H1 (cell line): ENCODE data around the gene MAP6D1. TPM values are rescaled to one million over a fixed set of nuclear protein-coding genes. Genes with fewer than 3 reads are reported as not detected.

Source experiments
- CEBPB ChIP-seq: IDR thresholded peaks from 2 replicates; pipeline ENCODE4 v1.6.1; 2012; ENCODE audit warnings: low read depth, low read length
- CHD1 ChIP-seq: IDR thresholded peaks from 2 replicates; pipeline ENCODE4 v1.6.1; 2012; ENCODE audit warnings: low read depth, low read length, improper control_type of control experiment
- FOSL1 ChIP-seq: IDR thresholded peaks from 2 replicates; pipeline ENCODE4 v1.6.1; 2011; ENCODE audit warnings: mild to moderate bottlenecking, low read depth, low read length, moderate library complexity; ENCODE audit not compliant: insufficient read depth
- HDAC2 ChIP-seq, 2 experiments: fragments of 300-600 bp in 1 of 2; sonication (generic) in 1 of 2; IDR thresholded peaks; 2 replicates each; pipeline ENCODE4 v1.6.1; 2011 to 2012; ENCODE audit warnings: low read depth in 2 of 2, low read length in 2 of 2, mild to moderate bottlenecking in 2 of 2, moderate library complexity in 2 of 2, borderline replicate concordance in 1 of 2, inconsistent platforms in 1 of 2
- JUND ChIP-seq: IDR thresholded peaks from 2 replicates; pipeline ENCODE4 v1.6.1; 2011; ENCODE audit warnings: mild to moderate bottlenecking, improper control_type of control experiment, low read length
- KDM1A ChIP-seq: fragments of 200-600, 300-600 bp; sonication (generic); IDR thresholded peaks from 2 replicates; pipeline ENCODE4 v1.7.1; 2016; ENCODE audit warnings: mild to moderate bottlenecking, low read length, borderline replicate concordance
- POU5F1 ChIP-seq: IDR thresholded peaks from 2 replicates; pipeline ENCODE4 v1.6.1; 2011; ENCODE audit warnings: low read depth, mild to moderate bottlenecking, low read length, moderate library complexity
- RBBP5 ChIP-seq: IDR thresholded peaks from 2 replicates; pipeline ENCODE4 v1.7.1; 2012; ENCODE audit warnings: low read depth, mild to moderate bottlenecking, inconsistent platforms, low read length, moderate library complexity, borderline replicate concordance
- RNF2 ChIP-seq: fragments of 200-900, 300-1000 bp; sonication (generic); IDR thresholded peaks from 2 replicates; pipeline ENCODE4 v1.7.1; 2016; ENCODE audit warnings: borderline replicate concordance, low read depth, mild to moderate bottlenecking, antibody characterized with exemption, low read length; ENCODE audit not compliant: poor library complexity, severe bottlenecking; ENCODE audit errors: missing control alignments
- SAP30 ChIP-seq: fragments of 300-600 bp; sonication (generic); IDR thresholded peaks from 2 replicates; pipeline ENCODE4 v1.7.1; 2012; ENCODE audit warnings: low read length, moderate library complexity, mild to moderate bottlenecking, inconsistent platforms; ENCODE audit not compliant: insufficient read depth, insufficient replicate concordance
- SP4 ChIP-seq: IDR thresholded peaks from 2 replicates; pipeline ENCODE4 v1.6.1; 2012; ENCODE audit warnings: low read length, inconsistent platforms
- polyA plus RNA-seq, 7 experiments: library from polyadenylated mRNA; depleted of rRNA in 3 of 7; stranded (reverse) in 5 of 7; unstranded in 2 of 7; fragments of >200 nt in 5 of 7; fragments of 200-250 nt in 2 of 7; gene quantifications; 1 replicate in 5 of 7; 2 replicates in 1 of 7; 4 replicates in 1 of 7; pipeline versions ENCODE4 v1.2.1 to v1.2.3, GENCODE V29; 2011 to 2013; ENCODE audit warnings: missing spikeins in 2 of 7, mixed read lengths in 2 of 7
- total RNA-seq: library from RNA; stranded (reverse); fragmentation: NEBNext Ultra II Directional; extraction: Animal tissue kit (Norgen Biotek cat#: 25700); gene quantifications from 2 replicates; pipeline ENCODE4 v1.2.1, GENCODE V29; 2021
- TF ChIP-seq, protein P1 (sequence below): fragments of 300-600 bp; sonication (generic); IDR thresholded peaks from 2 replicates; pipeline ENCODE4 v1.7.1; 2012; ENCODE audit warnings: low read length, moderate library complexity, mild to moderate bottlenecking, inconsistent platforms; ENCODE audit not compliant: insufficient replicate concordance

MAP6D1 gene
- total and polyA plus RNA-seq, 2 of the 8 experiments (the other 6 are each of a cell fraction or from before 2014, with no cell fraction given), result 4.8 to 5.2 TPM

DNA sequence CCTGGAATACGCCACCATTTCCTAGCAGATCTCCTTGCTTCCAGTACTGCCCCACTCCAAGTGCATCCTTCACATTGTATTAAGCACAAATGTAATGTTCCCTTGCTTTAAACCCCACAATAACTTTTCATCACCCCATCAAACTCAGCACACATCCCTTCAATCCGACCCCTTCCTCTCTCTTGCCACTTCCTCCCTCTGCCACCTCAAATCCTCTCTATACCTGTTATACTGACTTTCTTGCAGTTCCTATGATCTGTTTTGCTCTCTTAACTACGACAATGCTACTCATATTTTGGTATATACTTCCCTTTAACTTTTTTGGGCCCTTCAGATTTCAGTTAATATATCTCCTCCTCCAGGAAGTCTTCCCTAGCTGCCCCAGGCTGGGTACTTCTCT, 45.2 kb upstream of the MAP6D1 start (continued):
- TF ChIP-seq, protein P1, sequence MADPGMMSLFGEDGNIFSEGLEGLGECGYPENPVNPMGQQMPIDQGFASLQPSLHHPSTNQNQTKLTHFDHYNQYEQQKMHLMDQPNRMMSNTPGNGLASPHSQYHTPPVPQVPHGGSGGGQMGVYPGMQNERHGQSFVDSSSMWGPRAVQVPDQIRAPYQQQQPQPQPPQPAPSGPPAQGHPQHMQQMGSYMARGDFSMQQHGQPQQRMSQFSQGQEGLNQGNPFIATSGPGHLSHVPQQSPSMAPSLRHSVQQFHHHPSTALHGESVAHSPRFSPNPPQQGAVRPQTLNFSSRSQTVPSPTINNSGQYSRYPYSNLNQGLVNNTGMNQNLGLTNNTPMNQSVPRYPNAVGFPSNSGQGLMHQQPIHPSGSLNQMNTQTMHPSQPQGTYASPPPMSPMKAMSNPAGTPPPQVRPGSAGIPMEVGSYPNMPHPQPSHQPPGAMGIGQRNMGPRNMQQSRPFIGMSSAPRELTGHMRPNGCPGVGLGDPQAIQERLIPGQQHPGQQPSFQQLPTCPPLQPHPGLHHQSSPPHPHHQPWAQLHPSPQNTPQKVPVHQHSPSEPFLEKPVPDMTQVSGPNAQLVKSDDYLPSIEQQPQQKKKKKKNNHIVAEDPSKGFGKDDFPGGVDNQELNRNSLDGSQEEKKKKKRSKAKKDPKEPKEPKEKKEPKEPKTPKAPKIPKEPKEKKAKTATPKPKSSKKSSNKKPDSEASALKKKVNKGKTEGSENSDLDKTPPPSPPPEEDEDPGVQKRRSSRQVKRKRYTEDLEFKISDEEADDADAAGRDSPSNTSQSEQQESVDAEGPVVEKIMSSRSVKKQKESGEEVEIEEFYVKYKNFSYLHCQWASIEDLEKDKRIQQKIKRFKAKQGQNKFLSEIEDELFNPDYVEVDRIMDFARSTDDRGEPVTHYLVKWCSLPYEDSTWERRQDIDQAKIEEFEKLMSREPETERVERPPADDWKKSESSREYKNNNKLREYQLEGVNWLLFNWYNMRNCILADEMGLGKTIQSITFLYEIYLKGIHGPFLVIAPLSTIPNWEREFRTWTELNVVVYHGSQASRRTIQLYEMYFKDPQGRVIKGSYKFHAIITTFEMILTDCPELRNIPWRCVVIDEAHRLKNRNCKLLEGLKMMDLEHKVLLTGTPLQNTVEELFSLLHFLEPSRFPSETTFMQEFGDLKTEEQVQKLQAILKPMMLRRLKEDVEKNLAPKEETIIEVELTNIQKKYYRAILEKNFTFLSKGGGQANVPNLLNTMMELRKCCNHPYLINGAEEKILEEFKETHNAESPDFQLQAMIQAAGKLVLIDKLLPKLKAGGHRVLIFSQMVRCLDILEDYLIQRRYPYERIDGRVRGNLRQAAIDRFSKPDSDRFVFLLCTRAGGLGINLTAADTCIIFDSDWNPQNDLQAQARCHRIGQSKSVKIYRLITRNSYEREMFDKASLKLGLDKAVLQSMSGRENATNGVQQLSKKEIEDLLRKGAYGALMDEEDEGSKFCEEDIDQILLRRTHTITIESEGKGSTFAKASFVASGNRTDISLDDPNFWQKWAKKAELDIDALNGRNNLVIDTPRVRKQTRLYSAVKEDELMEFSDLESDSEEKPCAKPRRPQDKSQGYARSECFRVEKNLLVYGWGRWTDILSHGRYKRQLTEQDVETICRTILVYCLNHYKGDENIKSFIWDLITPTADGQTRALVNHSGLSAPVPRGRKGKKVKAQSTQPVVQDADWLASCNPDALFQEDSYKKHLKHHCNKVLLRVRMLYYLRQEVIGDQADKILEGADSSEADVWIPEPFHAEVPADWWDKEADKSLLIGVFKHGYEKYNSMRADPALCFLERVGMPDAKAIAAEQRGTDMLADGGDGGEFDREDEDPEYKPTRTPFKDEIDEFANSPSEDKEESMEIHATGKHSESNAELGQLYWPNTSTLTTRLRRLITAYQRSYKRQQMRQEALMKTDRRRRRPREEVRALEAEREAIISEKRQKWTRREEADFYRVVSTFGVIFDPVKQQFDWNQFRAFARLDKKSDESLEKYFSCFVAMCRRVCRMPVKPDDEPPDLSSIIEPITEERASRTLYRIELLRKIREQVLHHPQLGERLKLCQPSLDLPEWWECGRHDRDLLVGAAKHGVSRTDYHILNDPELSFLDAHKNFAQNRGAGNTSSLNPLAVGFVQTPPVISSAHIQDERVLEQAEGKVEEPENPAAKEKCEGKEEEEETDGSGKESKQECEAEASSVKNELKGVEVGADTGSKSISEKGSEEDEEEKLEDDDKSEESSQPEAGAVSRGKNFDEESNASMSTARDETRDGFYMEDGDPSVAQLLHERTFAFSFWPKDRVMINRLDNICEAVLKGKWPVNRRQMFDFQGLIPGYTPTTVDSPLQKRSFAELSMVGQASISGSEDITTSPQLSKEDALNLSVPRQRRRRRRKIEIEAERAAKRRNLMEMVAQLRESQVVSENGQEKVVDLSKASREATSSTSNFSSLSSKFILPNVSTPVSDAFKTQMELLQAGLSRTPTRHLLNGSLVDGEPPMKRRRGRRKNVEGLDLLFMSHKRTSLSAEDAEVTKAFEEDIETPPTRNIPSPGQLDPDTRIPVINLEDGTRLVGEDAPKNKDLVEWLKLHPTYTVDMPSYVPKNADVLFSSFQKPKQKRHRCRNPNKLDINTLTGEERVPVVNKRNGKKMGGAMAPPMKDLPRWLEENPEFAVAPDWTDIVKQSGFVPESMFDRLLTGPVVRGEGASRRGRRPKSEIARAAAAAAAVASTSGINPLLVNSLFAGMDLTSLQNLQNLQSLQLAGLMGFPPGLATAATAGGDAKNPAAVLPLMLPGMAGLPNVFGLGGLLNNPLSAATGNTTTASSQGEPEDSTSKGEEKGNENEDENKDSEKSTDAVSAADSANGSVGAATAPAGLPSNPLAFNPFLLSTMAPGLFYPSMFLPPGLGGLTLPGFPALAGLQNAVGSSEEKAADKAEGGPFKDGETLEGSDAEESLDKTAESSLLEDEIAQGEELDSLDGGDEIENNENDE, result no peak
- no peak for TF ChIP-seq POU5F1
- no peak for TF ChIP-seq CEBPB
- no peak for TF ChIP-seq JUND
- TF ChIP-seq HDAC2 (IDR thresholded peaks at IDR 0.05; ENCODE audit: borderline replicate concordance in 1 of 2, low read depth in 2 of 2, low read length in 2 of 2), result no peak
- TF ChIP-seq FOSL1, result no peak
- no peak for TF ChIP-seq SP4
- no peak for TF ChIP-seq CHD1
- TF ChIP-seq KDM1A, result no peak
- TF ChIP-seq RBBP5, result no peak
- no peak for TF ChIP-seq SAP30
- no peak for TF ChIP-seq RNF2
